HCT116 (cell line): ENCODE data around the gene SNRPB. TPM values are rescaled to one million over a fixed set of nuclear protein-coding genes. Genes with fewer than 3 reads are reported as not detected.
"Not testable (repeated sequence)": the region's sequence is repeated elsewhere in the genome, so short reads cannot be mapped to it uniquely, and the experiment has no call there.

Experiments used
- ATAC-seq: fragments of 200-7000 bp; cut with Tn5 transposase; 2 replicates; pipeline ENCODE4 v1.9.1; 2020; ENCODE audit warnings: mild to moderate bottlenecking, moderate library complexity
- BruUV-seq: library from RNA; stranded (reverse); fragments of 400-500 nt; replicated peaks from 2 replicates; lab custom pipeline; 2021; lab: Mats Ljungman, UMichigan
- CTCF ChIA-PET: fragments of 300-600 bp; sonication (Branson Sonifier 250); formaldehyde crosslinking; loops from one replicate; lab custom pipeline; 2021; ENCODE audit warnings: antibody characterized with exemption; lab: Charles Lee
- POLR2A ChIA-PET: fragments of 300-600, 350-600 bp; sonication (Branson Sonifier 250); formaldehyde crosslinking; loops from one replicate; lab custom pipeline; 2021; ENCODE audit warnings: antibody characterized with exemption; lab: Charles Lee
- RAD21 ChIA-PET, 2 experiments: fragments of 300-600 bp; sonication (Branson Sonifier 250); formaldehyde crosslinking; loops; one replicate each; lab custom pipeline; 2023; ENCODE audit warnings: low total read pairs in 2 of 2; ENCODE audit not compliant: uncharacterized antibody in 2 of 2, unreplicated experiment in 2 of 2, low non-redundant PET in 1 of 2; lab: Charles Lee
- DNase-seq: peaks from one replicate; pipeline ENCODE4 v3.0.0-alpha.2; 2010; ENCODE audit warnings: low read depth, low spot score
- H2AFZ ChIP-seq: fragments of 200-600 bp; shearing (Covaris generic), sonication (generic); 2 replicates; pipeline ENCODE4 v1.6.1; 2017; ENCODE audit warnings: low read depth, mixed run types, mixed read lengths, antibody characterized with exemption, low read length; ENCODE audit not compliant: poor library complexity, severe bottlenecking
- H3K27ac ChIP-seq: 2 replicates; pipeline ENCODE4 v1.5.1; 2012; ENCODE audit warnings: low read depth, low read length
- H3K27me3 ChIP-seq: fragments of 200-600 bp; sonication (generic); 2 replicates; pipeline ENCODE4 v1.6.1; 2016; ENCODE audit warnings: mixed run types, low read length, mixed read lengths; ENCODE audit not compliant: insufficient read depth
- H3K36me3 ChIP-seq, 2 experiments: fragments of 200-500 bp in 1 of 2; fragments of 200-600 bp in 1 of 2; sonication (Bioruptor generic) in 1 of 2; sonication (generic) in 1 of 2; 2 replicates each; pipeline versions ENCODE4 v1.5.1 to v1.6.1; 2014 to 2016; ENCODE audit warnings: low read length in 2 of 2, inconsistent platforms in 1 of 2, mixed read lengths in 1 of 2, mixed run types in 1 of 2; ENCODE audit not compliant: insufficient read depth in 2 of 2, control insufficient read depth in 1 of 2
- H3K4me1 ChIP-seq, 2 experiments: fragments of 200-600 bp in 1 of 2; sonication (generic) in 1 of 2; 2 replicates each; pipeline versions ENCODE4 v1.5.1 to v1.6.1; 2012 to 2017; ENCODE audit warnings: low read length in 2 of 2, inconsistent platforms in 1 of 2, mild to moderate bottlenecking in 1 of 2, mixed read lengths in 1 of 2, mixed run types in 1 of 2, moderate library complexity in 1 of 2; ENCODE audit not compliant: insufficient read depth in 2 of 2, control insufficient read depth in 1 of 2
- H3K4me2 ChIP-seq: fragments of 200-600 bp; sonication (generic); 2 replicates; pipeline ENCODE4 v1.6.1; 2017; ENCODE audit warnings: mixed run types, low read length, mixed read lengths
- H3K4me3 ChIP-seq, 2 experiments: fragments of 200-600 bp in 1 of 2; sonication (generic) in 1 of 2; replicated peaks in 1 of 2; 2 replicates each; pipeline ENCODE4 v1.5.1; 2011 to 2016; ENCODE audit warnings: low read length in 2 of 2, control low read depth in 1 of 2, low read depth in 1 of 2, mild to moderate bottlenecking in 1 of 2, mixed read lengths in 1 of 2, mixed run types in 1 of 2
- H3K79me2 ChIP-seq: fragments of 200-600 bp; sonication (generic); 2 replicates; pipeline ENCODE4 v1.6.1; 2017; ENCODE audit warnings: mild to moderate bottlenecking, mixed run types, low read length, moderate library complexity, mixed read lengths; ENCODE audit not compliant: insufficient read depth
- H3K9ac ChIP-seq: fragments of 200-600 bp; sonication (generic); 2 replicates; pipeline ENCODE4 v1.6.1; 2016; ENCODE audit warnings: low read length, mixed read lengths
- H3K9me2 ChIP-seq: fragments of 200-600 bp; sonication (generic), shearing (Covaris generic); 2 replicates; pipeline ENCODE4 v1.6.1; 2017; ENCODE audit warnings: mixed run types, mild to moderate bottlenecking, moderate library complexity; ENCODE audit not compliant: insufficient read depth
- H3K9me3 ChIP-seq, 2 experiments: fragments of 200-500 bp in 1 of 2; fragments of 200-600 bp in 1 of 2; sonication (Bioruptor generic) in 1 of 2; sonication (generic) in 1 of 2; 2 replicates each; pipeline ENCODE4 v1.6.1; 2014 to 2017; ENCODE audit warnings: low read length in 2 of 2, mixed read lengths in 2 of 2, inconsistent platforms in 1 of 2, low read depth in 1 of 2, mild to moderate bottlenecking in 1 of 2, mixed run types in 1 of 2, moderate library complexity in 1 of 2; ENCODE audit not compliant: control insufficient read depth in 1 of 2, insufficient read depth in 1 of 2
- H4K20me1 ChIP-seq: fragments of 200-600 bp; sonication (generic), shearing (Covaris generic); 2 replicates; pipeline ENCODE4 v1.6.1; 2017; ENCODE audit warnings: mixed run types, mild to moderate bottlenecking, moderate library complexity; ENCODE audit not compliant: insufficient read depth
- intact Hi-C: fragments of 100-400 bp; cut with micrococcal nuclease; formaldehyde crosslinking; loops from 2 replicates; pipeline ENCODE4 v1.10.0; 2022
- total RNA-seq: library from RNA; stranded (reverse); gene quantifications from one replicate; pipeline ENCODE4 v1.2.1, GENCODE V29; 2021; ENCODE audit not compliant: unreplicated experiment

Gene SNRPB
- total RNA-seq, 1 experiment from 2014 or later, result 469 TPM

- POLR2A ChIA-PET, result interaction anchor here (1.2 kb wide), 1 partner anchor 16 kb away, joined by 3 read pairs; no protein-coding TSS in a partner anchor
- Histone ChIP-seq H3K4me1 (peaks cover 5 to 16% of the 10 kb centered on the region in 2 experiments; a peak in 3 of 4 replicates), H3K79me2 (peaks cover 18% of the 10 kb centered on the region)
- RAD21 ChIA-PET, H3K27me3 ChIP-seq, BruUV-seq, intact Hi-C loops, H4K20me1 ChIP-seq, H2AFZ ChIP-seq, H3K36me3 ChIP-seq, ATAC-seq, H3K9me3 ChIP-seq, CTCF ChIA-PET, H3K4me3 ChIP-seq, H3K9me2 ChIP-seq, DNase-seq, H3K4me2 ChIP-seq, H3K27ac ChIP-seq, H3K9ac ChIP-seq: not testable (repeated sequence)
Observed at GRCh38 chr20:2506426-2506825, 35.8 kb upstream of the SNRPB start.

DNA sequence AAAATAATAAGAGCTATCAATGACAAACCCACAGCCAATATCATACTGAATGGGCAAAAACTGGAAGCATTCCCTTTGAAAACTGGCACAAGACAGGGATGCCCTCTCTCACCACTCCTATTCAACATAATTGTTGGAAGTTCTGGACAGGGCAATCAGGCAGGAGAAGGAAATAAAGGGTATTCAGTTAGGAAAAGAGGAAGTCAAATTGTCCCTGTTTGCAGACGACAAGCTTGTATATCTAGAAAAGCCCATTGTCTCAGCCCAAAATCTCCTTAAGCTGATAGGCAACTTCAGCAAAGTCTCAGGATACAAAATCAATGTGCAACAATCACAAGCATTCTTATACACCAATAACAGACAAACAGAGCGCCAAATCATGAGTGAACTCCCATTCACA, 34.2 kb upstream of the SNRPB start:
- H4K20me1 ChIP-seq, H3K36me3 ChIP-seq, DNase-seq, H3K4me2 ChIP-seq, H3K9ac ChIP-seq, RAD21 ChIA-PET, H3K27me3 ChIP-seq, H3K27ac ChIP-seq, CTCF ChIA-PET, H3K9me3 ChIP-seq, BruUV-seq, H3K9me2 ChIP-seq, H2AFZ ChIP-seq, ATAC-seq, intact Hi-C loops, H3K4me3 ChIP-seq, POLR2A ChIA-PET: not testable (repeated sequence)
- H3K79me2 ChIP-seq, result peaks cover 18% of the 10 kb centered on the region
- H3K4me1 ChIP-seq, result peaks cover 5 to 14% of the 10 kb centered on the region in 2 experiments; a peak in 3 of 4 replicates

GRCh38 chr20:2502808-2503384, 32.3 kb upstream of the SNRPB start:
- RAD21 ChIA-PET, H3K27me3 ChIP-seq, H4K20me1 ChIP-seq, H3K9me2 ChIP-seq, H3K4me2 ChIP-seq, BruUV-seq, intact Hi-C loops, DNase-seq, H3K79me2 ChIP-seq, H3K4me1 ChIP-seq, POLR2A ChIA-PET, H3K4me3 ChIP-seq, H2AFZ ChIP-seq, H3K27ac ChIP-seq, CTCF ChIA-PET, H3K9me3 ChIP-seq, H3K9ac ChIP-seq, ATAC-seq: not testable (repeated sequence)
- H3K36me3 ChIP-seq, result peaks cover 12 to 13% of the 10 kb centered on the region in 2 experiments; a peak in 3 of 4 replicates
